Erythroblast (primary cell): ENCODE results near the gene C12orf57.
"Not testable (repeated sequence)": the region's sequence is repeated elsewhere in the genome, so short reads cannot be mapped to it uniquely, and the experiment has no call there.

Experiments
- DNase-seq, 2 experiments: peaks; one replicate each; lab custom pipeline; 2025; lab: John Stamatoyannopoulos, UW
- GATA1 ChIP-seq: IDR thresholded peaks from 2 replicates; pipeline ENCODE4 v1.6.1; 2011; ENCODE audit warnings: low read depth, mild to moderate bottlenecking, control low read depth, low read length, moderate library complexity
- POLR2A ChIP-seq: IDR thresholded peaks from 2 replicates; pipeline ENCODE4 v1.6.1; 2011; ENCODE audit warnings: mild to moderate bottlenecking, low read length

C12orf57 gene

DNA sequence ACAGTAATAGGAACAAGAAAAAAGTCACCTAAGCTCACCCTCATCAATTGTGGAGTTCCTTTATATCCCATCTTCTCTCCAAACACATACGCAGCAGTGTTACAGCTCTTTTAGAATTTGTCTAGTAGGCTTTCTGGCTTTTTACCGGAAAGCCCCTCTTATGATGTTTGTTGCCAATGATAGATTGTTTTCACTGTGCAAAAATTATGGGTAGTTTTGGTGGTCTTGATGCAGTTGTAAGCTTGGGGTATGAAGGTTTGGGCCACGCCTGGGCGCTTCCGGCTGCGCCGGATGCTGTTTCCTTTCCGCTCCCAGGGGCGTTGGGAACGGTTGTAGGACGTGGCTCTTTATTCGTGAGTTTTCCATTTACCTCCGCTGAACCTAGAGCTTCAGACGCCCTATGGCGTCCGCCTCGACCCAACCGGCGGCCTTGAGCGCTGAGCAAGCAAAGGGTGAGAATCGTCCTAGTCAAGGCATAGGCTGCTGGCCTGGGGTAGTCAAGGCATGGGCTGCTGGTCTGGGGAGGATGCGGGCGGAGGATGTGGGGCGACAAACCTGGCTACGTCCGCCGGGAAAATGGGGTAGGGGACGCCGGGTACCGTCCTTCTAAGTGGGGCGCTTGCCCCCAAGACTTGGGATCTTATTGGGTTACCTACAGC is at the start of gene C12orf57, which contains the start of gene RNU7-1:
Gene C12orf57 (plus strand): TSS at position 301 of the 659 bp plus-strand sequence. CDS start 100 bp downstream, at position 401.
Gene RNU7-1 (plus strand): TSS at position 95 of the 659 bp plus-strand sequence.
- peak; percentile 93 for DNase-seq
- TF ChIP-seq GATA1 = no peak
- TF ChIP-seq POLR2A = peak; percentile 100

GRCh38 chr12:6894321-6894720 is 49.5 kb upstream of the C12orf57 start:
- no peak for DNase-seq
- TF ChIP-seq GATA1 = no peak
- TF ChIP-seq POLR2A = no peak

DNA sequence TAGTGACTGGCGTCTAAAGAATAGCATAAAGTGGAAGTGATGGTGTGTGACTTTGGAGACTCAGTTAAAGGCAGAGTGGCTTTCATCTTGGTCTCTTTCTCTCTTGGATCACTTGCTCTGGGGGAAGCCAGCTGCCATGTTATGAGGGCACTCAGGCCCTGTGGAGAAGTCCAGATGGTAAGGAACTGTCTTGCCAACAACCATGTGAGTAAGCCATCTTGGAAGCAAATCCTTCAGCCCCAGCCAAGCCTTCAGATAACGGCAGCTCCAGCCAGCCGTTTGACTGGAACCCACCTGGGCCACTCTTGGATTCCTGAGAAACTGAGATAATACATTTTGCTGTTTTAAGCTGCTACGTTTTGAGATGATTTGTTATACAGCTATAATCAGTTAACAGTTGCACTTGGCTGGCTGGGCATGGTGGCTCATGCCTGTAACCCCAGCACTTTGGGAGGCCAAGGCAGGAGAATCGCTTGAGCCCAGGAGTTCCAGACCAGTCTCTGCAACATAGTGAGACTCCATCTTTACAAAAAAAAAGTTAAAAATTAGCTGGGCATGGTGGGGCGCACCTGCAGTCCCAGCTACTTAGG is 46.9 kb upstream of the C12orf57 start:
- no peak for TF ChIP-seq GATA1
- TF ChIP-seq POLR2A = no peak

DNA sequence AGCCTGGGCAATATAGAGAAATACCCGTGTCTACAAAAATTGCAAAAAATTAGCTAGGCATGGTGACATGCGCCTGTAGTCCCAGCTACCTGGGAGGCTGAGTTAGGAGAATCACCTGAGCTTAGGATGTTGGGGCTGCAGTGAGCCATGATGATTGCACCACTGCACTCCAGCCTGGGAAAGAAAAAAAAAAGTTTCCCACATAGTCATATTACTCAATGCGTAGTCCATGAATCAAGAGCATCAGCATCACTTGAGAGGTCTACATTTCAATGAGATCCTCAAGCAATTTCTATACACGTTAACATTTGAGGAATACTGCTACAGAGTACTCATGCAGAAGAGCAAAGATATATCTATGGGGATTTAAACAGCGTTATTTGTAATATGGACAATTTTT is 44.4 kb upstream of the C12orf57 start:
- DNase-seq = no peak
- TF ChIP-seq GATA1 (no peak), POLR2A (no peak)

More for the DNA sequence above, 46.9 kb upstream of the C12orf57 start:
- DNase-seq = no peak

GRCh38 chr12:6899837-6900519 is 43.8 kb upstream of the C12orf57 start:
- DNase-seq = peak; percentile 49 to 70
- TF ChIP-seq POLR2A (peak; percentile 32), GATA1 (no peak)

- no peak for TF ChIP-seq POLR2A
- TF ChIP-seq GATA1 = no peak
- DNase-seq = no peak
These were observed 41.4 kb upstream of the C12orf57 start for GRCh38 chr12:6902448-6902847.

GRCh38 chr12:6903722-6904121 is 40.1 kb upstream of the C12orf57 start:
- DNase-seq = no peak
- no peak for TF ChIP-seq GATA1
- TF ChIP-seq POLR2A = no peak

GRCh38 chr12:6904280-6905276 is 39.2 kb upstream of the C12orf57 start, which contains the start of gene LRRC23:
TSS of gene LRRC23 (plus strand) at chr12:6904822. CDS start at chr12:6905634, 812 bp downstream.
- no peak for TF ChIP-seq GATA1
- peak; percentile 71 for TF ChIP-seq POLR2A
- peak; percentile 96 to 97 for DNase-seq

- TF ChIP-seq GATA1 (no peak), POLR2A (no peak)
- DNase-seq = peak; percentile 38 to 58
These were observed 38.3 kb upstream of the C12orf57 start for GRCh38 chr12:6905414-6906040.

DNA sequence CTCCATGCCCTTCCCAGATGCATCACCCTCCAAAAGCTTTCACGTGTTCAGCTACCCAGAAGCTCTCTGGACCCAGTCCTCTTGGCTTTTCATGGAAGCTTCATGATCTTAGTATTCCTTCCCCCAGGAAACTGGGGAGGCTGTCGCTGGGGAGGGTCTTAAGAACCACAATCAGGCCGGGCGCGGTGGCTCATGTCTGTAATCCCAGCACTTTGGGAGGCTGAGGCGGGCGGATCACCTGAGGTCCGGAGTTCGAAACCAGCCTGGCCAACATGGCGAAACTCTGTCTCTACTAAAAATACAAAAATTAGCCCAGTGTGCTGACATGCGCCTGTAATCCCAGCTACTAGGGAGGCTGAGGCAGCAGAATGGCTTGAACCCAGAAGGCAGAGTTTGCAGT is 35.7 kb upstream of the C12orf57 start:
- not testable (repeated sequence) for DNase-seq

- TF ChIP-seq POLR2A (no peak), GATA1 (no peak)
- no peak for DNase-seq
These were observed 34.2 kb upstream of the C12orf57 start for GRCh38 chr12:6909421-6910145.
